Measurements from ENCODE around the gene SFRP2.

Gene SFRP2

GRCh38 chr4:153825691-153826090 lies 36.8 kb upstream of the SFRP2 start:
- TF ChIP-seq, protein P1, sequence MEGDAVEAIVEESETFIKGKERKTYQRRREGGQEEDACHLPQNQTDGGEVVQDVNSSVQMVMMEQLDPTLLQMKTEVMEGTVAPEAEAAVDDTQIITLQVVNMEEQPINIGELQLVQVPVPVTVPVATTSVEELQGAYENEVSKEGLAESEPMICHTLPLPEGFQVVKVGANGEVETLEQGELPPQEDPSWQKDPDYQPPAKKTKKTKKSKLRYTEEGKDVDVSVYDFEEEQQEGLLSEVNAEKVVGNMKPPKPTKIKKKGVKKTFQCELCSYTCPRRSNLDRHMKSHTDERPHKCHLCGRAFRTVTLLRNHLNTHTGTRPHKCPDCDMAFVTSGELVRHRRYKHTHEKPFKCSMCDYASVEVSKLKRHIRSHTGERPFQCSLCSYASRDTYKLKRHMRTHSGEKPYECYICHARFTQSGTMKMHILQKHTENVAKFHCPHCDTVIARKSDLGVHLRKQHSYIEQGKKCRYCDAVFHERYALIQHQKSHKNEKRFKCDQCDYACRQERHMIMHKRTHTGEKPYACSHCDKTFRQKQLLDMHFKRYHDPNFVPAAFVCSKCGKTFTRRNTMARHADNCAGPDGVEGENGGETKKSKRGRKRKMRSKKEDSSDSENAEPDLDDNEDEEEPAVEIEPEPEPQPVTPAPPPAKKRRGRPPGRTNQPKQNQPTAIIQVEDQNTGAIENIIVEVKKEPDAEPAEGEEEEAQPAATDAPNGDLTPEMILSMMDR (IDR thresholded peaks at IDR 0.05; ENCODE audit: control insufficient read depth, insufficient read depth, low read depth, low read length, missing control alignments): no peak
- H3K4me3 ChIP-seq (ENCODE audit: control insufficient read depth, low read depth, low read length): no peak overlapping the region
- DNase-seq (ENCODE audit: low read depth): no peak

GRCh38 chr4:153825126-153825525 lies 36.2 kb upstream of the SFRP2 start:
- H3K4me3 ChIP-seq (ENCODE audit: control insufficient read depth, low read depth, low read length): no peak overlapping the region
- DNase-seq (ENCODE audit: low read depth): no peak
- TF ChIP-seq, protein P1 (IDR thresholded peaks at IDR 0.05; ENCODE audit: control insufficient read depth, insufficient read depth, low read depth, low read length, missing control alignments): no peak

- DNase-seq (ENCODE audit: low read depth): no peak
- no peak overlapping the region for H3K4me3 ChIP-seq (ENCODE audit: control insufficient read depth, low read depth, low read length)
- TF ChIP-seq, protein P1 (IDR thresholded peaks at IDR 0.05; ENCODE audit: control insufficient read depth, insufficient read depth, low read depth, low read length, missing control alignments): no peak
Measured at GRCh38 chr4:153824501-153824900, 35.6 kb upstream of the SFRP2 start.

GRCh38 chr4:153823483-153823882 lies 34.6 kb upstream of the SFRP2 start:
- H3K4me3 ChIP-seq (ENCODE audit: control insufficient read depth, low read depth, low read length): no peak overlapping the region
- TF ChIP-seq, protein P1 (IDR thresholded peaks at IDR 0.05; ENCODE audit: control insufficient read depth, insufficient read depth, low read depth, low read length, missing control alignments): no peak
- no peak for DNase-seq (ENCODE audit: low read depth)

DNA sequence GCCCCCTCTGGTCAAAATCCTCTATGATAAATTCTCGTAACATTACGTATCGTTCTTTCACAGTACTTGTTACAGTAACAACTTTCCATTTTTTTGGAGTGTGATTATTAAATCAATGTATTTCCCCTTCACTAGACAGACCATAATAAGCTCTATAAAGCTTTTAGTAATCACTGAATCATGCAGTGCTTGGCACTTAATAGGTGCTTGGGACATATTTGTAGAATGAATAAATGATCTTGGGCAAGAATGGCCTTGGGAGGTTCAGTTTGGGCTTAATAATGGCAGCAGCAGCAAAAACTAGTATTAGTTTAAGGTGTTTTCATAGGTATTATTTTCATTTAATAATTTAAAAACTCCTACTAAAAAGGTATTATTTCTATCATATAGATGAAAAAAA lies 33.4 kb upstream of the SFRP2 start:
- DNase-seq (ENCODE audit: low read depth): no peak
- TF ChIP-seq, protein P1 (IDR thresholded peaks at IDR 0.05; ENCODE audit: control insufficient read depth, insufficient read depth, low read depth, low read length, missing control alignments): no peak
- H3K4me3 ChIP-seq (ENCODE audit: control insufficient read depth, low read depth, low read length): no peak overlapping the region

DNA sequence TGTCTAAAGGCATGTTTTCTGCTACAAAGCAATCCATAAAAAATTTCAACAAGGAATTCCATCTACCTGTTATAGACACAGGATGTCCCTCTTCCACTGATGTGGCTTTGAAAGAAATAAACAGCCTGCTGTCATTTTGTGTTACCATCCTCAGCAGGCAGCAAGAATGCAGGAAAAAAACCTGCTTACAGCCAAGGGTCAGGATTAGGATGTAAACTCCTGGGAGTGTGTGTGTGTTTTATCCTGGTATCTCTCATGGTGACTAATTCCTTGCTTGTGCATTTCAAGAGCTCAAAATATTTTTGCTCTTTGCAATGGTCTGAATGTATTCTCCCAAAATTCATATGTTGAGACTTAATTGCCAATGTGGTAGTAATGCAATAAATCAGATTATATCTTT lies 28.6 kb upstream of the SFRP2 start:
- no peak overlapping the region for H3K4me3 ChIP-seq (ENCODE audit: control insufficient read depth, low read depth, low read length)
- TF ChIP-seq, protein P1 (IDR thresholded peaks at IDR 0.05; ENCODE audit: control insufficient read depth, insufficient read depth, low read depth, low read length, missing control alignments): no peak
- no peak for DNase-seq (ENCODE audit: low read depth)

GRCh38 chr4:153816542-153816941 lies 27.7 kb upstream of the SFRP2 start:
- TF ChIP-seq, protein P1 (IDR thresholded peaks at IDR 0.05; ENCODE audit: control insufficient read depth, insufficient read depth, low read depth, low read length, missing control alignments): no peak
- no peak for DNase-seq (ENCODE audit: low read depth)

More at GRCh38 chr4:153816542-153816941, 27.7 kb upstream of the SFRP2 start:
- no peak overlapping the region for H3K4me3 ChIP-seq (ENCODE audit: control insufficient read depth, low read depth, low read length)
